ENCODE results near the gene XYLT1.

DNA sequence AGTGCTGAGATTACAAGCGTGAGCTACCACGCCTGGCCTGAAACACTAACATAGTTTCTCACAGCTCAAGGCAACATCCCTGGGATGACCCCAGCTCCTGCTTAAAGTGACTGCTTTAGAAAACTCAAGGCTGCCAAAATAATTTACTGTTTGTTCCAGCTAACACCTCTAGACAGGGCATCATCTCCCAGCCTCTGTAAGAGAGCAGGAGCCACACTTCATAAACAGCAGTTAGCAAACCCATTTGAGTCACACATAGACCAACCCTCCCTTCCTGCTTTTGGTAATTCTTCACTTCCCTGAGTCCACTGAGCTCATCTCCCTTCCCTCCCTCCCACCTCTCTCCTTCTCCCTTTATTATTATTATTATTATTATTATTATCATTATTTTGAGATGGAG is 201.3 kb downstream of the XYLT1 start:
- TF ChIP-seq BCL6 (CRISPR knock-in tag; IDR thresholded peaks at IDR 0.05) (no peak), NR2C2 (CRISPR knock-in tag; IDR thresholded peaks at IDR 0.05; ENCODE audit: borderline replicate concordance) (no peak), CBX5 (CRISPR knock-in tag; IDR thresholded peaks at IDR 0.05; ENCODE audit: borderline replicate concordance) (no peak), RARG (CRISPR knock-in tag; IDR thresholded peaks at IDR 0.05; ENCODE audit: low read depth) (no peak), SRSF1 (optimal IDR thresholded peaks at IDR 0.05; ENCODE audit: low read depth, low read length) (no peak), MBNL3 (CRISPR knock-in tag; conservative IDR thresholded peaks at IDR 0.05) (no peak), YY1 (IDR thresholded peaks at IDR 0.05; ENCODE audit: insufficient read depth, insufficient replicate concordance, low read depth, low read length) (no peak), CTCF (CRISPR knock-in tag; IDR thresholded peaks at IDR 0.05) (no peak)
- TF ChIP-seq, protein P1, sequence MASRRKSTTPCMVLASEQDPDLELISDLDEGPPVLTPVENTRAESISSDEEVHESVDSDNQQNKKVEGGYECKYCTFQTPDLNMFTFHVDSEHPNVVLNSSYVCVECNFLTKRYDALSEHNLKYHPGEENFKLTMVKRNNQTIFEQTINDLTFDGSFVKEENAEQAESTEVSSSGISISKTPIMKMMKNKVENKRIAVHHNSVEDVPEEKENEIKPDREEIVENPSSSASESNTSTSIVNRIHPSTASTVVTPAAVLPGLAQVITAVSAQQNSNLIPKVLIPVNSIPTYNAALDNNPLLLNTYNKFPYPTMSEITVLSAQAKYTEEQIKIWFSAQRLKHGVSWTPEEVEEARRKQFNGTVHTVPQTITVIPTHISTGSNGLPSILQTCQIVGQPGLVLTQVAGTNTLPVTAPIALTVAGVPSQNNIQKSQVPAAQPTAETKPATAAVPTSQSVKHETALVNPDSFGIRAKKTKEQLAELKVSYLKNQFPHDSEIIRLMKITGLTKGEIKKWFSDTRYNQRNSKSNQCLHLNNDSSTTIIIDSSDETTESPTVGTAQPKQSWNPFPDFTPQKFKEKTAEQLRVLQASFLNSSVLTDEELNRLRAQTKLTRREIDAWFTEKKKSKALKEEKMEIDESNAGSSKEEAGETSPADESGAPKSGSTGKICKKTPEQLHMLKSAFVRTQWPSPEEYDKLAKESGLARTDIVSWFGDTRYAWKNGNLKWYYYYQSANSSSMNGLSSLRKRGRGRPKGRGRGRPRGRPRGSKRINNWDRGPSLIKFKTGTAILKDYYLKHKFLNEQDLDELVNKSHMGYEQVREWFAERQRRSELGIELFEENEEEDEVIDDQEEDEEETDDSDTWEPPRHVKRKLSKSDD (CRISPR knock-in tag; IDR thresholded peaks at IDR 0.05; ENCODE audit: low read depth), result no peak

Data from HepG2 (cell line).